A549 (cell line): ENCODE data around the gene SLC11A1. TPM values are rescaled to one million over a fixed set of nuclear protein-coding genes. Genes with fewer than 3 reads are reported as not detected.

Experiments used
- ATAC-seq, 2 experiments: fragments of 200-7000 bp in 1 of 2; fragments of >200 bp in 1 of 2; cut with Nextera tagmentation in 1 of 2; cut with Tn5 transposase in 1 of 2; 3 replicates each; pipeline versions ENCODE4 v1.8.0 to v1.9.1; 2018 to 2020; ENCODE audit warnings: mild to moderate bottlenecking in 1 of 2, moderate library complexity in 1 of 2
- CTCF ChIA-PET: fragments of 300-600 bp; sonication (Branson Sonifier 250); formaldehyde crosslinking; extraction: SDS; loops from one replicate; lab custom pipeline; 2021; ENCODE audit warnings: antibody characterized with exemption, inconsistent platforms; lab: Yijun Ruan, JAX
- POLR2A ChIA-PET: fragments of 350-600 bp; formaldehyde crosslinking; extraction: SDS; loops from one replicate; lab custom pipeline; 2021; ENCODE audit warnings: antibody characterized with exemption, inconsistent platforms; lab: Yijun Ruan, JAX
- DNase-seq, 2 experiments: peaks; one replicate each; pipeline versions ENCODE4 v3.0.0 to v3.0.0-alpha.2; 2011 to 2016; ENCODE audit warnings: low read depth in 1 of 2, low spot score in 1 of 2
- FAIRE-seq: peaks from 2 replicates; lab custom pipeline; 2011; peaks lifted over from hg19 to GRCh38; lab: Jason Lieb, UNC
- H3K27ac ChIP-seq, 2 experiments: fragments of >200 bp; sonication (Bioruptor Twin); formaldehyde crosslinking; 3 replicates each; pipeline ENCODE4 v1.5.1; 2016 to 2017
- H3K4me1 ChIP-seq: fragments of >200 bp; sonication (Bioruptor Twin); formaldehyde crosslinking; 3 replicates; pipeline ENCODE4 v1.6.1; 2016
- H3K4me2 ChIP-seq: fragments of >200 bp; sonication (Bioruptor Twin); formaldehyde crosslinking; 3 replicates; pipeline ENCODE4 v1.6.1; 2016
- H3K4me3 ChIP-seq: fragments of >200 bp; sonication (Bioruptor Twin); formaldehyde crosslinking; 3 replicates; pipeline ENCODE4 v1.5.1; 2016
- H3K9me3 ChIP-seq: fragments of >200 bp; sonication (Bioruptor Twin); formaldehyde crosslinking; 3 replicates; pipeline ENCODE4 v1.6.1; 2016
- BHLHE40 ChIP-seq: IDR thresholded peaks from 2 replicates; pipeline ENCODE4 v1.6.1; 2012; ENCODE audit warnings: low read depth, low read length, inconsistent platforms
- EHF ChIP-seq: fragments of 250-450 bp; sonication (Bioruptor Pico); IDR thresholded peaks from 2 replicates; pipeline ENCODE4 v1.5.0; 2020; ENCODE audit warnings: mild to moderate bottlenecking
- ESRRA ChIP-seq: fragments of 150-350 bp; IDR thresholded peaks from 2 replicates; pipeline ENCODE4 v1.6.1; 2014; ENCODE audit warnings: mild to moderate bottlenecking, low read length, borderline replicate concordance
- FOSL2 ChIP-seq, 2 experiments: fragments of 450-650 bp in 1 of 2; fragments of >200 bp in 1 of 2; sonication (Bioruptor Twin) in 1 of 2; formaldehyde crosslinking; IDR thresholded peaks; 2 replicates each; pipeline versions ENCODE4 v1.5.0 to v1.6.1; 2016 to 2020; ENCODE audit warnings: mild to moderate bottlenecking in 1 of 2, moderate library complexity in 1 of 2
- GATA3 ChIP-seq: IDR thresholded peaks from 2 replicates; pipeline ENCODE4 v1.6.1; 2012; ENCODE audit warnings: borderline replicate concordance
- HOXA7 ChIP-seq: fragments of 250-450 bp; sonication (Bioruptor Pico); IDR thresholded peaks from 2 replicates; pipeline ENCODE4 v1.5.0; 2020; ENCODE audit warnings: mild to moderate bottlenecking, moderate library complexity
- HOXB13 ChIP-seq: fragments of 250-450 bp; sonication (Bioruptor Pico); IDR thresholded peaks from 2 replicates; pipeline ENCODE4 v1.5.0; 2020; ENCODE audit warnings: low read depth, mild to moderate bottlenecking, moderate library complexity
- JUNB ChIP-seq: fragments of >200 bp; sonication (Bioruptor Twin); formaldehyde crosslinking; IDR thresholded peaks from 2 replicates; pipeline ENCODE4 v1.6.1; 2016
- KDM1A ChIP-seq: fragments of 200-600 bp; sonication (generic); IDR thresholded peaks from 2 replicates; pipeline ENCODE4 v1.6.1; 2016; ENCODE audit warnings: low read depth, mild to moderate bottlenecking
- MAZ ChIP-seq: fragments of 150-350 bp; IDR thresholded peaks from 2 replicates; pipeline ENCODE4 v1.6.1; 2014; ENCODE audit warnings: antibody characterized with exemption, low read depth, low read length, borderline replicate concordance
- NPAS2 ChIP-seq: fragments of 250-450 bp; sonication (Bioruptor Pico); IDR thresholded peaks from 2 replicates; pipeline ENCODE4 v1.8.0; 2022; ENCODE audit warnings: mild to moderate bottlenecking, moderate library complexity, borderline replicate concordance
- NR3C1 ChIP-seq: fragments of >200 bp; sonication (Bioruptor Twin); formaldehyde crosslinking; IDR thresholded peaks from 3 replicates; pipeline ENCODE4 v1.6.1; 2017
- RARB ChIP-seq: fragments of 250-450 bp; sonication (Bioruptor Pico); IDR thresholded peaks from 2 replicates; pipeline ENCODE4 v1.8.0; 2021; ENCODE audit warnings: mild to moderate bottlenecking, moderate library complexity
- RCOR1 ChIP-seq: fragments of 150-350 bp; IDR thresholded peaks from 2 replicates; pipeline ENCODE4 v1.6.1; 2014; ENCODE audit warnings: antibody characterized with exemption, low read length, low read depth
- RNF2 ChIP-seq: fragments of 200-600 bp; sonication (generic); IDR thresholded peaks from 2 replicates; pipeline ENCODE4 v1.6.1; 2016; ENCODE audit warnings: low read depth, mild to moderate bottlenecking, antibody characterized with exemption, moderate library complexity, borderline replicate concordance
- SMC3 ChIP-seq: fragments of >200 bp; sonication (Bioruptor Twin); formaldehyde crosslinking; IDR thresholded peaks from 3 replicates; pipeline ENCODE4 v1.6.1; 2018; ENCODE audit warnings: inconsistent platforms
- ZFP36 ChIP-seq: fragments of 450-650 bp; IDR thresholded peaks from 2 replicates; pipeline ENCODE4 v1.6.1; 2014; ENCODE audit warnings: borderline replicate concordance; ENCODE audit not compliant: partially characterized antibody
- ZNF302 ChIP-seq: fragments of 250-450 bp; sonication (Bioruptor Pico); IDR thresholded peaks from 2 replicates; pipeline ENCODE4 v1.9.0; 2021; ENCODE audit warnings: inconsistent platforms, mild to moderate bottlenecking, moderate library complexity
- ZSCAN20 ChIP-seq: fragments of 250-450 bp; sonication (Bioruptor Pico); IDR thresholded peaks from 2 replicates; pipeline ENCODE4 v1.8.0; 2022; ENCODE audit warnings: mild to moderate bottlenecking, moderate library complexity
- WGBS: methylation state at CpG from one replicate; pipeline ENCODE4 v1.1.6; 2017; ENCODE audit errors: missing lambda C conversion rate; 5-methylcytosine and 5-hydroxymethylcytosine counted together
- polyA plus RNA-seq, 4 experiments: library from polyadenylated mRNA; depleted of rRNA in 3 of 4; stranded (reverse); fragments of >200 nt; fragmentation: RNase III in 1 of 4; extraction: RNeasy Plus Mini Kit Qiagen cat#74134 plus additional on column Dnase treatment in 1 of 4; gene quantifications; 2 replicates in 3 of 4; 3 replicates in 1 of 4; pipeline ENCODE4 v1.2.3, GENCODE V29; 2011 to 2017
- TF ChIP-seq, protein P1 (sequence below): fragments of >200 bp; sonication (Bioruptor Twin); formaldehyde crosslinking; IDR thresholded peaks from 3 replicates; pipeline ENCODE4 v1.5.1; 2016
- TF ChIP-seq, protein P2 (sequence below): IDR thresholded peaks from 2 replicates; pipeline ENCODE4 v1.6.1; 2012
- TF ChIP-seq, protein P3 (sequence below): IDR thresholded peaks from 2 replicates; pipeline ENCODE4 v1.6.1; 2012
- TF ChIP-seq, protein P4 (sequence below): fragments of 250-450 bp; sonication (Bioruptor Pico); IDR thresholded peaks from 2 replicates; pipeline ENCODE4 v1.5.0; 2021; ENCODE audit warnings: mild to moderate bottlenecking, moderate library complexity, borderline replicate concordance
- TF ChIP-seq, protein P5 (sequence below): IDR thresholded peaks from 2 replicates; pipeline ENCODE4 v1.6.1; 2012; ENCODE audit warnings: low read depth, borderline replicate concordance
- TF ChIP-seq, protein P6 (sequence below): fragments of 150-350 bp; IDR thresholded peaks from 2 replicates; pipeline ENCODE4 v1.6.1; 2014; ENCODE audit warnings: low read depth, mild to moderate bottlenecking, low read length
- TF ChIP-seq, protein P7 (sequence below): fragments of >200 bp; sonication (Bioruptor Twin); formaldehyde crosslinking; IDR thresholded peaks from 3 replicates; pipeline ENCODE4 v1.6.1; 2016

The SLC11A1 gene
- polyA plus RNA-seq, 2 of the 4 experiments (the other 2 are of a cell fraction) = 0.18 to 0.52 TPM

DNA sequence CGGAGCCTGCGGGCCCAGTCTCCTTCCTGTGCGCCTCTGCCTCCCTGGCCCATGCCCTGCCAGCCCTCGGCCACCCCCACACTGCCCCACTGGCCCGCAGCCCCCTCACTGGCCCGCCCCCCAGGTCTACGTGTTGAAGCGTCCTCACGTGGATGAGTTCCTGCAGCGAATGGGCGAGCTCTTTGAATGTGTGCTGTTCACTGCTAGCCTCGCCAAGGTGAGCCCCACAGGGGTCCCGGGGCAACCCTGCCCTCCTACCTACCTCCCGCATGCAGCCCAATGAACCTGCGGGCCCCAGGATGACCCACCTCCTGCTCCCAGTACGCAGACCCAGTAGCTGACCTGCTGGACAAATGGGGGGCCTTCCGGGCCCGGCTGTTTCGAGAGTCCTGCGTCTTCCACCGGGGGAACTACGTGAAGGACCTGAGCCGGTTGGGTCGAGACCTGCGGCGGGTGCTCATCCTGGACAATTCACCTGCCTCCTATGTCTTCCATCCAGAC lies 20.9 kb downstream of the SLC11A1 start:
- CTCF ChIA-PET = interaction anchor here (1.3 to 3.2 kb wide), 3 partner anchors 7 to 101 kb away, joined by 5 to 24 read pairs (median 6); no protein-coding TSS in a partner anchor
- TF ChIP-seq KDM1A (no peak), NR3C1 (no peak), FOSL2 (IDR thresholded peaks at IDR 0.05) (no peak), FOSL2 (CRISPR knock-in tag; IDR thresholded peaks at IDR 0.05) (no peak), JUNB (no peak), SMC3 (no peak), GATA3 (no peak), ZNF302 (CRISPR knock-in tag) (no peak), ZFP36 (no peak), NPAS2 (CRISPR knock-in tag) (no peak), ESRRA (no peak), RARB (CRISPR knock-in tag) (no peak), RCOR1 (no peak), BHLHE40 (no peak), HOXB13 (CRISPR knock-in tag) (no peak)
- TF ChIP-seq, protein P1, sequence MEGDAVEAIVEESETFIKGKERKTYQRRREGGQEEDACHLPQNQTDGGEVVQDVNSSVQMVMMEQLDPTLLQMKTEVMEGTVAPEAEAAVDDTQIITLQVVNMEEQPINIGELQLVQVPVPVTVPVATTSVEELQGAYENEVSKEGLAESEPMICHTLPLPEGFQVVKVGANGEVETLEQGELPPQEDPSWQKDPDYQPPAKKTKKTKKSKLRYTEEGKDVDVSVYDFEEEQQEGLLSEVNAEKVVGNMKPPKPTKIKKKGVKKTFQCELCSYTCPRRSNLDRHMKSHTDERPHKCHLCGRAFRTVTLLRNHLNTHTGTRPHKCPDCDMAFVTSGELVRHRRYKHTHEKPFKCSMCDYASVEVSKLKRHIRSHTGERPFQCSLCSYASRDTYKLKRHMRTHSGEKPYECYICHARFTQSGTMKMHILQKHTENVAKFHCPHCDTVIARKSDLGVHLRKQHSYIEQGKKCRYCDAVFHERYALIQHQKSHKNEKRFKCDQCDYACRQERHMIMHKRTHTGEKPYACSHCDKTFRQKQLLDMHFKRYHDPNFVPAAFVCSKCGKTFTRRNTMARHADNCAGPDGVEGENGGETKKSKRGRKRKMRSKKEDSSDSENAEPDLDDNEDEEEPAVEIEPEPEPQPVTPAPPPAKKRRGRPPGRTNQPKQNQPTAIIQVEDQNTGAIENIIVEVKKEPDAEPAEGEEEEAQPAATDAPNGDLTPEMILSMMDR = no peak
- TF ChIP-seq, protein P2, sequence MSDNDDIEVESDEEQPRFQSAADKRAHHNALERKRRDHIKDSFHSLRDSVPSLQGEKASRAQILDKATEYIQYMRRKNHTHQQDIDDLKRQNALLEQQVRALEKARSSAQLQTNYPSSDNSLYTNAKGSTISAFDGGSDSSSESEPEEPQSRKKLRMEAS = no peak
- TF ChIP-seq, protein P3, sequence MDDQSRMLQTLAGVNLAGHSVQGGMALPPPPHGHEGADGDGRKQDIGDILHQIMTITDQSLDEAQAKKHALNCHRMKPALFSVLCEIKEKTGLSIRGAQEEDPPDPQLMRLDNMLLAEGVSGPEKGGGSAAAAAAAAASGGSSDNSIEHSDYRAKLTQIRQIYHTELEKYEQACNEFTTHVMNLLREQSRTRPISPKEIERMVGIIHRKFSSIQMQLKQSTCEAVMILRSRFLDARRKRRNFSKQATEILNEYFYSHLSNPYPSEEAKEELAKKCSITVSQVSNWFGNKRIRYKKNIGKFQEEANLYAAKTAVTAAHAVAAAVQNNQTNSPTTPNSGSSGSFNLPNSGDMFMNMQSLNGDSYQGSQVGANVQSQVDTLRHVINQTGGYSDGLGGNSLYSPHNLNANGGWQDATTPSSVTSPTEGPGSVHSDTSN = no peak
- TF ChIP-seq, protein P4, sequence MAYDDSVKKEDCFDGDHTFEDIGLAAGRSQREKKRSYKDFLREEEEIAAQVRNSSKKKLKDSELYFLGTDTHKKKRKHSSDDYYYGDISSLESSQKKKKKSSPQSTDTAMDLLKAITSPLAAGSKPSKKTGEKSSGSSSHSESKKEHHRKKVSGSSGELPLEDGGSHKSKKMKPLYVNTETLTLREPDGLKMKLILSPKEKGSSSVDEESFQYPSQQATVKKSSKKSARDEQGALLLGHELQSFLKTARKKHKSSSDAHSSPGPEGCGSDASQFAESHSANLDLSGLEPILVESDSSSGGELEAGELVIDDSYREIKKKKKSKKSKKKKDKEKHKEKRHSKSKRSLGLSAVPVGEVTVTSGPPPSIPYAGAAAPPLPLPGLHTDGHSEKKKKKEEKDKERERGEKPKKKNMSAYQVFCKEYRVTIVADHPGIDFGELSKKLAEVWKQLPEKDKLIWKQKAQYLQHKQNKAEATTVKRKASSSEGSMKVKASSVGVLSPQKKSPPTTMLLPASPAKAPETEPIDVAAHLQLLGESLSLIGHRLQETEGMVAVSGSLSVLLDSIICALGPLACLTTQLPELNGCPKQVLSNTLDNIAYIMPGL = no peak
- TF ChIP-seq, protein P5, sequence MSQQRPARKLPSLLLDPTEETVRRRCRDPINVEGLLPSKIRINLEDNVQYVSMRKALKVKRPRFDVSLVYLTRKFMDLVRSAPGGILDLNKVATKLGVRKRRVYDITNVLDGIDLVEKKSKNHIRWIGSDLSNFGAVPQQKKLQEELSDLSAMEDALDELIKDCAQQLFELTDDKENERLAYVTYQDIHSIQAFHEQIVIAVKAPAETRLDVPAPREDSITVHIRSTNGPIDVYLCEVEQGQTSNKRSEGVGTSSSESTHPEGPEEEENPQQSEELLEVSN = no peak
- TF ChIP-seq, protein P6, sequence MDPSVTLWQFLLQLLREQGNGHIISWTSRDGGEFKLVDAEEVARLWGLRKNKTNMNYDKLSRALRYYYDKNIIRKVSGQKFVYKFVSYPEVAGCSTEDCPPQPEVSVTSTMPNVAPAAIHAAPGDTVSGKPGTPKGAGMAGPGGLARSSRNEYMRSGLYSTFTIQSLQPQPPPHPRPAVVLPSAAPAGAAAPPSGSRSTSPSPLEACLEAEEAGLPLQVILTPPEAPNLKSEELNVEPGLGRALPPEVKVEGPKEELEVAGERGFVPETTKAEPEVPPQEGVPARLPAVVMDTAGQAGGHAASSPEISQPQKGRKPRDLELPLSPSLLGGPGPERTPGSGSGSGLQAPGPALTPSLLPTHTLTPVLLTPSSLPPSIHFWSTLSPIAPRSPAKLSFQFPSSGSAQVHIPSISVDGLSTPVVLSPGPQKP = no peak

DNA sequence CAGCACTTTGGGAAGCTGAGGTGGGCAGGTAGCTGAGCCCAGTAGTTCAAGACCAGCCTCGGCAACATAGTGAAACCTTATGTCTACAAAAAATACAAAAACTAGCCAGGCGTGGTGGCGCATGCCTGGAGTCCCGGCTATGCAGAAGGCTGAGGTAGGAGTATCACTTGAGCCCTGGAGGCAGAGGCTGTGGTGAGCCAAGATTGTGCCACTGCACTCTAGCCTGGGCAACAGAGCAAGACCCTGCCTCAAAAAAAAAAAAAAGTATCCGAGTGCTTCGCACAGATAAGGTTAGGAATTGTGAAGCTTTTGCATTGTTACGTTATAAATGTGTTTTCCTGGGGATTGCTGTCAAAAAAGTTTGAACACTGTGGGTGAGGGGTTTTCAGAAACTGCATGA lies 21.7 kb downstream of the SLC11A1 start:
- Histone ChIP-seq H3K27ac (no peak overlapping the region), H3K4me2 (no peak overlapping the region), H3K4me1 (peaks cover 36% of the 10 kb centered on the region), H3K9me3 (no peaks in the 10 kb centered on the region), H3K4me3 (no peak overlapping the region)
- POLR2A ChIA-PET = interaction anchor here (1.2 kb wide), 1 partner anchor 8 kb away, joined by 3 read pairs; no protein-coding TSS in a partner anchor
- DNase-seq (no peak), ATAC-seq (no peak), FAIRE-seq (no peak)
- TF ChIP-seq, protein P7, sequence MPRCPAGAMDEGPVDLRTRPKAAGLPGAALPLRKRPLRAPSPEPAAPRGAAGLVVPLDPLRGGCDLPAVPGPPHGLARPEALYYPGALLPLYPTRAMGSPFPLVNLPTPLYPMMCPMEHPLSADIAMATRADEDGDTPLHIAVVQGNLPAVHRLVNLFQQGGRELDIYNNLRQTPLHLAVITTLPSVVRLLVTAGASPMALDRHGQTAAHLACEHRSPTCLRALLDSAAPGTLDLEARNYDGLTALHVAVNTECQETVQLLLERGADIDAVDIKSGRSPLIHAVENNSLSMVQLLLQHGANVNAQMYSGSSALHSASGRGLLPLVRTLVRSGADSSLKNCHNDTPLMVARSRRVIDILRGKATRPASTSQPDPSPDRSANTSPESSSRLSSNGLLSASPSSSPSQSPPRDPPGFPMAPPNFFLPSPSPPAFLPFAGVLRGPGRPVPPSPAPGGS = no peak
- TF ChIP-seq, protein P2 = no peak
- TF ChIP-seq RNF2 (no peak), JUNB (no peak), SMC3 (no peak), EHF (CRISPR knock-in tag) (no peak), HOXA7 (CRISPR knock-in tag) (no peak), NPAS2 (CRISPR knock-in tag) (no peak), RCOR1 (no peak), ZSCAN20 (CRISPR knock-in tag) (no peak), MAZ (no peak)
- TF ChIP-seq, protein P5 = no peak
- CTCF ChIA-PET = interaction anchor here (0.8 to 3.2 kb wide), 7 partner anchors 8 to 131 kb away, joined by 3 to 24 read pairs (median 3); no protein-coding TSS in a partner anchor
- 70% methylated on average over 7 of the region's 7 CpGs for WGBS

More for the DNA sequence above, 20.9 kb downstream of the SLC11A1 start:
- POLR2A ChIA-PET = no interaction called here
- peaks cover 39% of the 10 kb centered on the region for H3K4me1 ChIP-seq
- no peak overlapping the region for H3K4me2 ChIP-seq
- H3K9me3 ChIP-seq = no peaks in the 10 kb centered on the region
- 93% methylated on average over 19 of the region's 26 CpGs for WGBS
- H3K4me3 ChIP-seq = no peak overlapping the region
- ATAC-seq (no peak), DNase-seq (no peak), FAIRE-seq (no peak)
- no peak overlapping the region for H3K27ac ChIP-seq
